ENCODE measurements around the gene SLIT3. TPM values are rescaled to one million over a fixed set of nuclear protein-coding genes. Genes with fewer than 3 reads are reported as not detected.

Gene SLIT3
- total and polyA plus RNA-seq, 2 donors: 8.4 to 9.2 TPM

DNA sequence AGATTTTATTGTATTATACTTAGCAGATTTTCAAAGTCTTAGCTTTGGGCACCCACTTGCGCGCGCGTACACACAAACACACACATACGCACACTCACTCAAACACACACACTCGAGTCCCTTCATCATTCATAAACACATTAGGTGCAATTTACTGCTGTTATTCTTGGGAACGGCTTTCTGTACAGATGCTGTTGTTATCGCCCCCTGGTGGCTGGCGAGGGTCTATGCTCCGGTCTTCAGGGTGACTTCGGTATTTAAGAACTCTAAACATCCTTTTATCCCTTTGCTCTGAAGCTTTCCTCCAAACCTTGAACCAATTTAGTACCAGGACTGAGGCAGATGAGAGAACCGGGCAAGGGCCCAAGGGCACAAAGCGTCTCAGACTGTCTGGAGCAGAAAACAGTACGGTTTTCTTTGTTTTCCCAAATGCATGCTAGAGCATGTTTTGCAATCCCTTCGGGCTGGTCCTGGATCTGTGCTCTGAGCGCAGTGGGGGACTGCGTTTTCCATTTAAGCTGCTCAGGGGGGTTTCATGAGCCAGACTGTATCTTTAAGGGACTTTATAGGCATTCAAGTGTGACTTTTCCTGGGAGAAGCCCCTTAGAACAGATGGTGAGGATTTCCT lies 1.7 kb upstream of the SLIT3 start:
- WGBS: 17% methylated on average over 17 of the region's 17 CpGs
- no peaks in the 10 kb centered on the region for H3K9me3 ChIP-seq (ENCODE audit: control insufficient read depth in 2 of 2, insufficient read depth in 1 of 2, low read length in 1 of 2)
- peaks cover 35 to 51% of the 10 kb centered on the region in 2 donors for H3K27me3 ChIP-seq (ENCODE audit: control insufficient read depth in 2 of 2, insufficient read depth in 1 of 2, low read length in 1 of 2)
- H3K4me3 ChIP-seq (ENCODE audit: low read length in 2 of 2): no peak overlapping the region
- no peaks in the 10 kb centered on the region for H3K36me3 ChIP-seq (ENCODE audit: control insufficient read depth in 2 of 2, insufficient read depth in 2 of 2, low read length in 1 of 2)
- H3K4me1 ChIP-seq (ENCODE audit: control insufficient read depth in 2 of 2, insufficient read depth in 2 of 2, low read length in 2 of 2): peaks cover 0 to 2% of the 10 kb centered on the region in 2 donors
- no peak overlapping the region for H3K27ac ChIP-seq (ENCODE audit: low read depth in 1 of 2, low read length in 1 of 2)
- peak; percentile 19 to 73 (median 44) for DNase-seq (ENCODE audit: low read depth in 6 of 9, low spot score in 9 of 9)

GRCh38 chr5:169301986-169302385 lies 1.0 kb upstream of the SLIT3 start:
- no peak overlapping the region for H3K27ac ChIP-seq (ENCODE audit: low read depth in 1 of 2, low read length in 1 of 2)
- H3K27me3 ChIP-seq (ENCODE audit: control insufficient read depth in 2 of 2, insufficient read depth in 1 of 2, low read length in 1 of 2): peaks cover 35 to 51% of the 10 kb centered on the region in 2 donors
- H3K36me3 ChIP-seq (ENCODE audit: control insufficient read depth in 2 of 2, insufficient read depth in 2 of 2, low read length in 1 of 2): no peaks in the 10 kb centered on the region
- no peaks in the 10 kb centered on the region for H3K9me3 ChIP-seq (ENCODE audit: control insufficient read depth in 2 of 2, insufficient read depth in 1 of 2, low read length in 1 of 2)
- H3K4me1 ChIP-seq (ENCODE audit: control insufficient read depth in 2 of 2, insufficient read depth in 2 of 2, low read length in 2 of 2): peaks cover 0 to 2% of the 10 kb centered on the region in 2 donors
- H3K4me3 ChIP-seq (ENCODE audit: low read length in 2 of 2): no peak overlapping the region
- DNase-seq (ENCODE audit: low read depth in 6 of 9, low spot score in 9 of 9): no peak
- WGBS: 29% methylated on average over 12 of the region's 12 CpGs

GRCh38 chr5:169301386-169301934 lies 521 bp upstream of the SLIT3 start:
- peak overlapping the region in 1 of 2 donors; percentile 4 for H3K27ac ChIP-seq (ENCODE audit: low read depth in 1 of 2, low read length in 1 of 2)
- no peak overlapping the region for H3K4me3 ChIP-seq (ENCODE audit: low read length in 2 of 2)
- H3K27me3 ChIP-seq (ENCODE audit: control insufficient read depth in 2 of 2, insufficient read depth in 1 of 2, low read length in 1 of 2): peaks cover 35 to 53% of the 10 kb centered on the region in 2 donors
- WGBS: 13% methylated on average over 18 of the region's 18 CpGs
- DNase-seq (ENCODE audit: low read depth in 6 of 9, low spot score in 9 of 9): no peak
- H3K4me1 ChIP-seq (ENCODE audit: control insufficient read depth in 2 of 2, insufficient read depth in 2 of 2, low read length in 2 of 2): peaks cover 0 to 2% of the 10 kb centered on the region in 2 donors
- H3K36me3 ChIP-seq (ENCODE audit: control insufficient read depth in 2 of 2, insufficient read depth in 2 of 2, low read length in 1 of 2): no peaks in the 10 kb centered on the region
- no peaks in the 10 kb centered on the region for H3K9me3 ChIP-seq (ENCODE audit: control insufficient read depth in 2 of 2, insufficient read depth in 1 of 2, low read length in 1 of 2)

DNA sequence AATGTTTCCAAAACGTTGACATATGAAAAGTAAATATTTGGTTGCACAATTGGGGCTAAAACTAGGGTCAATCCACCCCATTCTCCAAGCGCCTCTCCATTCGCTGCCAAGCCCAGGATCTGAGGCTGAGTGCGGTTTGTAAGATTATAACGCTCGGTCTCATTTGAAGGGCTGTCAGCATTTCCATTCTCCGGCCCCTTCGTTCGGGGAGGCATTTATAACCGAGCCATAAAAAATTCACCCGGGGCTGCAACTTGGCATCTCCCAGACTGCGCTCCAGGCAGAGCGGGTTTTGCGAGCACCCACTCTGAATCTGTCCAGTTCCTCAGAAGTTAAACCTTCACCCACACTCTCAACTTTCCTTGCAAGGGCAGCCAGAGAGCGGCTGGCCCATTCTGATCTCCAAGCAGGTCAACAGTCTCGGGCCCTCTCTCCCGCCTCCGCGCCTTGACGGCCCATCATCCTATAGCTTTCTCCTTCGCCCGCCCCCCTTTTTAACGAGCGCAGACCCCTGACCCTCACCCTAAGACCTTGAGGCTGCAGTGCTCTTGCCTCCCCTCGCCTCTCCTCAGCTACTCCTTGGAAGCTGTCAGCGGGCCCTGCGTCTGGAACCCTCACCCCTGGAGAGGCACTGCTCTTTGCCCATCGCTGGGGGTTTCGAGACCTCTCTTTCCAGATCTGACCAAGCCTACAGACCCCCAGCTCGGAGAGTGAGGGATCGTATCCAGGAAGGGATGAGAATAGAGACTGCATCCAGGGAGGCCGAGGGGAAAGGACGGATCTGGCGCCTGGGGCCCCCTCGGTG lies 1.1 kb downstream of the SLIT3 start:
- 21% methylated on average over 35 of the region's 35 CpGs for WGBS
- H3K9me3 ChIP-seq (ENCODE audit: control insufficient read depth in 2 of 2, insufficient read depth in 1 of 2, low read length in 1 of 2): no peaks in the 10 kb centered on the region
- H3K4me1 ChIP-seq (ENCODE audit: control insufficient read depth in 2 of 2, insufficient read depth in 2 of 2, low read length in 2 of 2): peaks cover 0 to 2% of the 10 kb centered on the region in 2 donors
- H3K27me3 ChIP-seq (ENCODE audit: control insufficient read depth in 2 of 2, insufficient read depth in 1 of 2, low read length in 1 of 2): peaks cover 35 to 50% of the 10 kb centered on the region in 2 donors
- H3K36me3 ChIP-seq (ENCODE audit: control insufficient read depth in 2 of 2, insufficient read depth in 2 of 2, low read length in 1 of 2): no peaks in the 10 kb centered on the region
- H3K4me3 ChIP-seq (ENCODE audit: low read length in 2 of 2): peak overlapping the region; percentile 24 to 36
- no peak for DNase-seq (ENCODE audit: low read depth in 6 of 9, low spot score in 9 of 9)
- H3K27ac ChIP-seq (ENCODE audit: low read depth in 1 of 2, low read length in 1 of 2): peak overlapping the region; percentile 17 to 47

- H3K27ac ChIP-seq (ENCODE audit: low read depth in 1 of 2, low read length in 1 of 2): peak overlapping the region in 1 of 2 donors; percentile 18
- peaks cover 0 to 2% of the 10 kb centered on the region in 2 donors for H3K4me1 ChIP-seq (ENCODE audit: control insufficient read depth in 2 of 2, insufficient read depth in 2 of 2, low read length in 2 of 2)
- WGBS: 57% methylated on average over 7 of the region's 7 CpGs
Observed at GRCh38 chr5:169299191-169299662, 1.7 kb downstream of the SLIT3 start.

DNA sequence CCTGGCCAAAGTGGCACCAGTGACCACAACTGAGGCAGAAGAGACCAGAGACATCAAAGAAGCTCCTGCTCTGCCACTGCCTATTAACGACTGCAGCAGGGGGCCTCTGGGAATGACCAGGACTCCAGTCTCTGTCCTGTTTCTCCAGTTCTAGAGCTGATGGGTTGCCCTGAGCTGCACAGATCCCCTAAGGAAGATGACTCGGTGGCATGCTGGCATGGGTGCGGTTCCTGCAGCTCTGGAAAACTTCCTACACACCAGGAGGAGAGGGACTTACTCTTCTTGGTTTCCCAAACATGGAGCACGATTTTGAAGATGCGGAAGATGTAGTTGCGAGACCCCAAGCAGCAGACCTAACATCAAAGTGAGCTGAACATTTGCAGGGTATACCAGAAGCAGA lies 2.7 kb downstream of the SLIT3 start:
- Histone ChIP-seq H3K27ac (ENCODE audit: low read depth in 1 of 2, low read length in 1 of 2) (no peak overlapping the region), H3K9me3 (ENCODE audit: control insufficient read depth in 2 of 2, insufficient read depth in 1 of 2, low read length in 1 of 2) (no peaks in the 10 kb centered on the region), H3K27me3 (ENCODE audit: control insufficient read depth in 2 of 2, insufficient read depth in 1 of 2, low read length in 1 of 2) (peaks cover 35 to 50% of the 10 kb centered on the region in 2 donors), H3K36me3 (ENCODE audit: control insufficient read depth in 2 of 2, insufficient read depth in 2 of 2, low read length in 1 of 2) (no peaks in the 10 kb centered on the region), H3K4me3 (ENCODE audit: low read length in 2 of 2) (no peak overlapping the region), H3K4me1 (ENCODE audit: control insufficient read depth in 2 of 2, insufficient read depth in 2 of 2, low read length in 2 of 2) (peaks cover 0 to 2% of the 10 kb centered on the region in 2 donors)
- WGBS: 94% methylated on average over 6 of the region's 6 CpGs
- DNase-seq (ENCODE audit: low read depth in 6 of 9, low spot score in 9 of 9): no peak

More at GRCh38 chr5:169299191-169299662, 1.7 kb downstream of the SLIT3 start:
- H3K4me3 ChIP-seq (ENCODE audit: low read length in 2 of 2): peak overlapping the region; percentile 23 to 36
- DNase-seq (ENCODE audit: low read depth in 6 of 9, low spot score in 9 of 9): no peak
- H3K9me3 ChIP-seq (ENCODE audit: control insufficient read depth in 2 of 2, insufficient read depth in 1 of 2, low read length in 1 of 2): no peaks in the 10 kb centered on the region
- H3K36me3 ChIP-seq (ENCODE audit: control insufficient read depth in 2 of 2, insufficient read depth in 2 of 2, low read length in 1 of 2): no peaks in the 10 kb centered on the region
- H3K27me3 ChIP-seq (ENCODE audit: control insufficient read depth in 2 of 2, insufficient read depth in 1 of 2, low read length in 1 of 2): peaks cover 35 to 50% of the 10 kb centered on the region in 2 donors

- peaks cover 24 to 34% of the 10 kb centered on the region in 2 donors for H3K27me3 ChIP-seq (ENCODE audit: control insufficient read depth in 2 of 2, insufficient read depth in 1 of 2, low read length in 1 of 2)
- H3K9me3 ChIP-seq (ENCODE audit: control insufficient read depth in 2 of 2, insufficient read depth in 1 of 2, low read length in 1 of 2): no peaks in the 10 kb centered on the region
- no peak for DNase-seq (ENCODE audit: low read depth in 6 of 9, low spot score in 9 of 9)
- WGBS: 77% methylated on average over 14 of the region's 14 CpGs
- no peak overlapping the region for H3K4me3 ChIP-seq (ENCODE audit: low read length in 2 of 2)
- no peak overlapping the region for H3K27ac ChIP-seq (ENCODE audit: low read depth in 1 of 2, low read length in 1 of 2)
- no peaks in the 10 kb centered on the region for H3K36me3 ChIP-seq (ENCODE audit: control insufficient read depth in 2 of 2, insufficient read depth in 2 of 2, low read length in 1 of 2)
- peaks cover 0 to 4% of the 10 kb centered on the region in 2 donors for H3K4me1 ChIP-seq (ENCODE audit: control insufficient read depth in 2 of 2, insufficient read depth in 2 of 2, low read length in 2 of 2)
Observed at GRCh38 chr5:169296419-169297143, 4.4 kb downstream of the SLIT3 start.

DNA sequence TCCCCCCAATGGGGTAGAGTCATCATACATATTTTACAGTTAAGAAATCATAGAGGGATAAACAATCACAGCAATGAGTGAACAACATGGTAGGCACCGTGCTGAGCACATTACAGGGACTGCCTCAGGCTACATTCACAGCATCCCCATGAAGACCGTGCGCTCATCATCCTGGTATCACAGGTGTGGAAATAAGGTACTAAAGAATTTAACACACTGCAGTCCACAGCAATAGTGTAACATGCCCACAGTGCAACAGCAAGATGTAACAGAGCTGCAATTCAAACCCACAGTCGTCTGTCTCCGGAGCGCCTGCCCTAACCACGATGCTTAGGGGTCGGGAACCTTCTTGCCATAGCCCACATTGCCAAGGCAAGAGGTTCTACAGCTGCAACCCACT lies 5.6 kb downstream of the SLIT3 start:
- no peak for DNase-seq (ENCODE audit: low read depth in 6 of 9, low spot score in 9 of 9)
- H3K9me3 ChIP-seq (ENCODE audit: control insufficient read depth in 2 of 2, insufficient read depth in 1 of 2, low read length in 1 of 2): no peaks in the 10 kb centered on the region
- H3K27ac ChIP-seq (ENCODE audit: low read depth in 1 of 2, low read length in 1 of 2): no peak overlapping the region
- peaks cover 11 to 24% of the 10 kb centered on the region in 2 donors for H3K27me3 ChIP-seq (ENCODE audit: control insufficient read depth in 2 of 2, insufficient read depth in 1 of 2, low read length in 1 of 2)
- H3K4me3 ChIP-seq (ENCODE audit: low read length in 2 of 2): no peak overlapping the region
- WGBS: 80% methylated on average over 8 of the region's 8 CpGs
- no peaks in the 10 kb centered on the region for H3K36me3 ChIP-seq (ENCODE audit: control insufficient read depth in 2 of 2, insufficient read depth in 2 of 2, low read length in 1 of 2)
- H3K4me1 ChIP-seq (ENCODE audit: control insufficient read depth in 2 of 2, insufficient read depth in 2 of 2, low read length in 2 of 2): peaks cover 0 to 5% of the 10 kb centered on the region in 2 donors

Measured in thymus (tissue), 11 donors.